ENCODE results near the gene SOX6.

SOX6 gene

GRCh38 chr11:16052750-16053149, 303.6 kb downstream of the SOX6 start:
- in situ Hi-C loops (cut with MboI; ENCODE audit: low pct_unique_long_range_greater_than_20kb, low sequenced_read_pairs, unreplicated experiment) = no loop called here
- no peak for DNase-seq (ENCODE audit: low spot score)
- TF ChIP-seq CTCF (IDR thresholded peaks at IDR 0.05; ENCODE audit: extremely low read depth, insufficient read depth, missing control alignments) = no peak

GRCh38 chr11:16049611-16050010, 306.7 kb downstream of the SOX6 start:
- in situ Hi-C loops (cut with MboI; ENCODE audit: low pct_unique_long_range_greater_than_20kb, low sequenced_read_pairs, unreplicated experiment) = no loop called here
- DNase-seq (ENCODE audit: low spot score) = no peak
- no peak for TF ChIP-seq CTCF (IDR thresholded peaks at IDR 0.05; ENCODE audit: extremely low read depth, insufficient read depth, missing control alignments)

- TF ChIP-seq CTCF (IDR thresholded peaks at IDR 0.05; ENCODE audit: extremely low read depth, insufficient read depth, missing control alignments) = no peak
- in situ Hi-C loops (cut with MboI; ENCODE audit: low pct_unique_long_range_greater_than_20kb, low sequenced_read_pairs, unreplicated experiment) = no loop called here
- DNase-seq (ENCODE audit: low spot score) = no peak
Observed at GRCh38 chr11:16047073-16047472, 309.3 kb downstream of the SOX6 start.

GRCh38 chr11:16043617-16044016, 312.7 kb downstream of the SOX6 start:
- TF ChIP-seq CTCF (IDR thresholded peaks at IDR 0.05; ENCODE audit: extremely low read depth, insufficient read depth, missing control alignments) = no peak
- DNase-seq (ENCODE audit: low spot score) = no peak
- in situ Hi-C loops (cut with MboI; ENCODE audit: low pct_unique_long_range_greater_than_20kb, low sequenced_read_pairs, unreplicated experiment) = no loop called here

- DNase-seq (ENCODE audit: low spot score) = no peak
- in situ Hi-C loops (cut with MboI; ENCODE audit: low pct_unique_long_range_greater_than_20kb, low sequenced_read_pairs, unreplicated experiment) = no loop called here
- TF ChIP-seq CTCF (IDR thresholded peaks at IDR 0.05; ENCODE audit: extremely low read depth, insufficient read depth, missing control alignments) = no peak
Observed at GRCh38 chr11:16041207-16041606, 315.1 kb downstream of the SOX6 start.

- in situ Hi-C loops (cut with MboI; ENCODE audit: low pct_unique_long_range_greater_than_20kb, low sequenced_read_pairs, unreplicated experiment) = no loop called here
- no peak for DNase-seq (ENCODE audit: low spot score)
- TF ChIP-seq CTCF (IDR thresholded peaks at IDR 0.05; ENCODE audit: extremely low read depth, insufficient read depth, missing control alignments) = no peak
Observed at GRCh38 chr11:16040151-16040550, 316.2 kb downstream of the SOX6 start.

GRCh38 chr11:16037179-16037578, 319.2 kb downstream of the SOX6 start:
- in situ Hi-C loops (cut with MboI; ENCODE audit: low pct_unique_long_range_greater_than_20kb, low sequenced_read_pairs, unreplicated experiment) = no loop called here
- TF ChIP-seq CTCF (IDR thresholded peaks at IDR 0.05; ENCODE audit: extremely low read depth, insufficient read depth, missing control alignments) = no peak
- DNase-seq (ENCODE audit: low spot score) = no peak

Data from GM13977 (cell line).